Neutrophil (primary cell): ENCODE measurements around the gene ZNF124.

Source experiments
- H3K27ac ChIP-seq: fragments of 200-600 bp; sonication (generic); 2 replicates; pipeline ENCODE4 v1.5.1; 2016; ENCODE audit warnings: mild to moderate bottlenecking, moderate library complexity
- H3K27me3 ChIP-seq: fragments of 200-600 bp; sonication (generic); 2 replicates; pipeline ENCODE4 v1.6.0; 2016; ENCODE audit warnings: mild to moderate bottlenecking
- H3K36me3 ChIP-seq: fragments of 200-600 bp; sonication (generic); 2 replicates; pipeline ENCODE4 v1.5.1; 2017
- H3K4me1 ChIP-seq, 2 experiments: fragments of 200-600 bp in 1 of 2; sonication (generic) in 1 of 2; 1 replicate in 1 of 2; 2 replicates in 1 of 2; pipeline versions ENCODE4 v1.5.1 to v1.6.1; 2013 to 2016; ENCODE audit warnings: low read depth in 1 of 2, low read length in 1 of 2, mild to moderate bottlenecking in 1 of 2, moderate library complexity in 1 of 2; ENCODE audit not compliant: control insufficient read depth in 1 of 2, insufficient read depth in 1 of 2
- H3K4me3 ChIP-seq, 2 experiments: fragments of 200-600 bp in 1 of 2; sonication (generic) in 1 of 2; 1 replicate in 1 of 2; 2 replicates in 1 of 2; pipeline ENCODE4 v1.5.1; 2013 to 2016; ENCODE audit warnings: low read depth in 1 of 2, low read length in 1 of 2, mild to moderate bottlenecking in 1 of 2, moderate library complexity in 1 of 2
- H3K9me3 ChIP-seq: fragments of 200-600 bp; sonication (generic); 2 replicates; pipeline ENCODE4 v1.5.1; 2016
- CTCF ChIP-seq: fragments of 200-600 bp; sonication (generic); IDR thresholded peaks from 2 replicates; pipeline ENCODE4 v1.5.1; 2016; ENCODE audit warnings: antibody characterized with exemption

ZNF124 gene

GRCh38 chr1:247113733-247114271, 58.0 kb downstream of the ZNF124 start:
- Histone ChIP-seq H3K36me3 (no peaks in the 10 kb centered on the region), H3K4me1 (peaks cover 11 to 18% of the 10 kb centered on the region in 2 experiments), H3K27me3 (peaks cover 64% of the 10 kb centered on the region), H3K27ac (no peak overlapping the region), H3K9me3 (no peaks in the 10 kb centered on the region), H3K4me3 (no peak overlapping the region)
- no peak for TF ChIP-seq CTCF

- no peaks in the 10 kb centered on the region for H3K36me3 ChIP-seq
- H3K27ac ChIP-seq: no peak overlapping the region
- peaks cover 71% of the 10 kb centered on the region for H3K27me3 ChIP-seq
- peaks cover 11 to 18% of the 10 kb centered on the region in 2 experiments for H3K4me1 ChIP-seq
- TF ChIP-seq CTCF: no peak
- H3K4me3 ChIP-seq: no peak overlapping the region
- no peaks in the 10 kb centered on the region for H3K9me3 ChIP-seq
Observed at GRCh38 chr1:247113094-247113497, 58.7 kb downstream of the ZNF124 start.

GRCh38 chr1:247112479-247112781, 59.4 kb downstream of the ZNF124 start:
- H3K27ac ChIP-seq: no peak overlapping the region
- TF ChIP-seq CTCF: no peak
- peak overlapping the region; percentile 64 to 68 for H3K4me3 ChIP-seq
- no peaks in the 10 kb centered on the region for H3K9me3 ChIP-seq
- H3K4me1 ChIP-seq: peaks cover 11 to 18% of the 10 kb centered on the region in 2 experiments
- H3K36me3 ChIP-seq: no peaks in the 10 kb centered on the region
- peaks cover 78% of the 10 kb centered on the region for H3K27me3 ChIP-seq

GRCh38 chr1:247111700-247112478, 59.9 kb downstream of the ZNF124 start:
- H3K9me3 ChIP-seq: no peaks in the 10 kb centered on the region
- peak overlapping the region; percentile 64 to 68 for H3K4me3 ChIP-seq
- H3K4me1 ChIP-seq: peaks cover 11 to 18% of the 10 kb centered on the region in 2 experiments
- no peak for TF ChIP-seq CTCF
- peaks cover 83% of the 10 kb centered on the region for H3K27me3 ChIP-seq
- no peak overlapping the region for H3K27ac ChIP-seq
- no peaks in the 10 kb centered on the region for H3K36me3 ChIP-seq

GRCh38 chr1:247111259-247111699, 60.5 kb downstream of the ZNF124 start:
- Histone ChIP-seq H3K36me3 (no peaks in the 10 kb centered on the region), H3K27me3 (peaks cover 87% of the 10 kb centered on the region), H3K4me3 (peak overlapping the region; percentile 64 to 68), H3K4me1 (peaks cover 11 to 18% of the 10 kb centered on the region in 2 experiments), H3K9me3 (no peaks in the 10 kb centered on the region), H3K27ac (no peak overlapping the region)
- no peak for TF ChIP-seq CTCF
